Retina (tissue), 1 donor: ENCODE data around the gene ARHGAP22.

Experiments
- DNase-seq: peaks from one replicate; pipeline ENCODE4 v3.0.0-alpha.2; 2016

ARHGAP22 gene

GRCh38 chr10:48495282-48496045, 109.4 kb downstream of the ARHGAP22 start:
- no peak for DNase-seq

- DNase-seq, result no peak
These were observed 110.3 kb downstream of the ARHGAP22 start for GRCh38 chr10:48494611-48495010.

- no peak for DNase-seq
These were observed 110.8 kb downstream of the ARHGAP22 start for GRCh38 chr10:48494073-48494472.

DNA sequence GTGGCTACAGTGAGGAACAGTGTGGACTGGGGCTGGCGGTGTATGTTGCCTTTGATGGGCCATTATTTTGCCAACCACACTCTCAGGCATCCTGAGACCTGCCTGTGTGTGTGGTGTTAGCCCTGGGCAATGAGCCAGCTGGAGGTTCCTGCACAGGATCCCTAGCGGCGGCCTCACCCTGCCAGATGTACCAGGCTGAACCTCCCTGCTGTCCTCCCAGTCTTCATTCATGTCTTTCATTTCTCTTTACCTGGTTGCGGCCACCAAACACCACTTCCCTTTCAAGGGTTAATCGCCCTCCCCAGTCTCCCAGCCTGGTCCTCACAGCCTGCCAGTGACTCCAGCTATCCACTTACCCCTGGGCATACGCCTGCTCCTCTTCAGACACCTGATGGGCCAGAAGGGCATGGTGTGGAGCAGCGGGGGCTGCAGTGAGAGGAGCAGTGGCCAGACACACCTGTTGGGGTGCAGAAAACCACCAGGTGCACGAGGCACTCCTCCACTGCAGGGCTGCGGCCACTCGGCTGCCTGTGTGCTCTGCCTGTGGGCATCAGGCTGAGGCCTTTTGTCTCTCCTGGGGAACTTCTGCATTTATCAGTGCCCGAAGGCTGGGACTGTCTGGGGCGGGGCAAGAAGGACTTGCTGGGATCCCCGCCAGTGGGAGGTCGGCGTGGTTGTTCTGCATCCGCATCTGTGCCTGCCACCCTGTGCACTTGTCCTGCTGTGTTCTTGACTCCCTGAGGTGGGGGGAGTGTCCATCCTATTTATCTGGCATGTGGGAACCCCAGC, 111.6 kb downstream of the ARHGAP22 start:
- no peak for DNase-seq

- DNase-seq, result no peak
These were observed 112.7 kb downstream of the ARHGAP22 start for GRCh38 chr10:48492201-48492600.

GRCh38 chr10:48491392-48492139, 113.3 kb downstream of the ARHGAP22 start:
- no peak for DNase-seq

- DNase-seq, result no peak
These were observed 113.9 kb downstream of the ARHGAP22 start for GRCh38 chr10:48490946-48491345.

DNA sequence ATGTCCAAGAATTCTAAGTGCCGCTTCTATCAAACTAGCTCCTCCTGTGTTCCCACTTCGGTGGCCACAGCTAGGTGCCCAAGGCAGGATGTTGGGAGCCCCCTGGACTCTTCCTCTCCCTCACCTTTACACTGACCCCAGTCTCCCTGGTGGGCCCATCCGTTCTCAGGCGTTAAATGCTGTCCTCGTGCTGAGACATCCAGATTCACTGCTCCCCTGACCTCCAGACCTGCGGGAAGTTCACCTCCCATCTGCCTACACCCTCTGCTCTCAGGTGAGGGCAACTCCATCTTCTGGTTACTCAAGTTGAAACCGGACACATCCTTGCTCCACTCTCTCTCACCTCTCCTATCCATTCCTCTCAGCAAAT, 114.3 kb downstream of the ARHGAP22 start:
- DNase-seq, result no peak

- no peak for DNase-seq
These were observed 115.8 kb downstream of the ARHGAP22 start for GRCh38 chr10:48489099-48489498.

DNA sequence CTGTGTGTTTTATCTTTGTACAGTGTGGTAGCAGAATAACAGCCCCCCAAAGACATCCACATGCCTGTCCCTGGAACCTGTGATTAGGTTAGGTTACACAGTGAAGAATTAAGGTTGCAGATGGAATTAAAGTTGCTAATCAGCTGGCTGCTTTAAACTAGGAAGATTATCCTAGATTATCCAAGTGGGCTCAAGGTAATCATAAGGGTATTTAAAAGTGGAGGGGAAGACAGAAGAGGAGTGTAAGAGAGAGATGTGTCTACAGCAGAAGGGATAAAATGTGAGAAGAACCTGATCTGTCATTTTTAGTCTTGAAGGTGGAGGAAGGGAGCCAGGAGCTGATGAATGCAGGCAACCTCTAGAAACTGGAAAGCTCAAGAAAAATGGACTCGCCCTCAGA, 117.6 kb downstream of the ARHGAP22 start:
- DNase-seq, result no peak

- no peak for DNase-seq
These were observed 119.2 kb downstream of the ARHGAP22 start for GRCh38 chr10:48485711-48486110.

GRCh38 chr10:48484911-48485310, 120.0 kb downstream of the ARHGAP22 start:
- DNase-seq, result no peak

DNA sequence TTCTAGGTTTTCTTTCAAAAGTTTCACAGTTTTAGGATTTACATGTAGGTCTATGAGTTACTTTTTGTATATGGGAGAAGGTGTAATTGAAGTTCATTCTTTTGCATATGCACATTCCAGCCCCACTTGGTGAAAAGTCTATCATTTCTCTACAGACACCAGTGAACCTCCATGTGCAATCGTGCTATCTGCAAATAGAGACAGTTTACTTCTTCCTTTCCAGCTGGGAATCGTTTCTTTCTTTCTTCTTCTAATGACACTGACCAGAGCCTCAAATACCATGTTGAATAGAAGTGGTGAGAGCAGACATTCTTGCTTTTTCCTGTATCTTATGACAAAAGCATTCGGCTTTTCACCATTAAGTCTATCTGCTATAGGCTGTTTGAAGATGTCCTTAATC, 122.7 kb downstream of the ARHGAP22 start:
- no peak for DNase-seq

DNA sequence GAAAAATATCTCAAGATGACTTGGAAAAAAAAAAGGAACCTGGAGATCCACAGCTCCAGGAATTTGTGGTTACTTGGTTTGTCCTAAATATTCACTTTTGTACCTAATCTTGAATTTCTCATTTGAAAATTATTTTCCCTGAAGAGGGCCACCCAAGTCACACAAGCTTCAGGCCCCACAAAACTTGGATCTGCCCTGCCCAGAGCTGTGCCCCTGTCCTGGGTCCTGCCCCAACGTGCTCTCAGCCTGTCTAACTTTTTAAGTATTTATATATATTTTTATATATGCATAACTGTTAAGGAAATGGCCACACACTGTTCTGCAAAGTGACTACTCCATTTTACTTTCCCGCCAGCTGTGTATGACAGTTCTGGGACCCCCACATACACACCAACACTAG, 123.5 kb downstream of the ARHGAP22 start:
- DNase-seq, result no peak

DNA sequence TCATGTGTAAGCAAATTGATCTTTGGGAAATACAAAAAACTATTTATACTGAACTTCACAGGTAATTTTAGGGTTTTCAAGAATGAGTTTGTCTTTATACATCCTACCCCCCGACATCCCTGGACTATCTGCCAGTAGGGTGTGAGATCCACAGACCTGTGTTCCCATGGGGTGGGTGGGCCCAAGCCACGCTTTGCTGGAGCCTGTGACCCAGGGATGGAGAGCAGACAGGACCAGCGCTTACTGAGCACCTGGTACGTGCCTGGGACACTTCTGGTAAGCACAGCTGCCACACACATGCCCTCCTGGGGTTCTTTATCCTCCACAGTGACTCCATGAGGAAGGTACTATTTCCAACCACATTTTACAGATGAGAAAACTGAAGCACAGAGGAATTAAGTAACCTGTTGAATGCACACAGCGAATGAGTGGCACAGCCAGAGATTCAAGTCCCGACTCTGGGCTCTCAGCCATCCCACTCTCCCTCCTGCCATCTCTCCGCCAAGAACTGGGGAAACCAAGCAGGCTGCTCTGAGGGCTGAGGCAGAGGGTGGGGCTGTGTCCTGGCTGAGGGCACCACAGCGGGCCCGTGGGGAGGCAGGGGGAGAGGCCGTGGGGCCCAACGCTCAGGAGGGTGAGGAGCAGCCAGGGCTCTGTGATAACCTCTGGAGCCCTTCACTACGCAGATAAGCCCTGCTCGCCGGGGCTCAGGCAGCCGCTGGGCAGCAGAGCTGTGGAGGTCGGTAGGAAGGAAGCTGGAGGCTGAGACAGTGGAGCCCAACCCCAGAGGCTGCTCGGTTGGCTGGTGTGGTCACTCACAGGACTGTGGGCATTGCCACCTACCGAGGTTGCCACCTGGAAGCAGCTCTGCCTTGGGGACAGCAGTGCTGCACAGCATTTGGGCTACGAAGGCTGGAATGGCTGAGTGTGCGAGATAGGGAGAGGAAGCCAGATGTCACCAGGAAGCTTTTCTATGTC, 124.2 kb downstream of the ARHGAP22 start:
- no peak for DNase-seq

GRCh38 chr10:48478980-48479811, 125.7 kb downstream of the ARHGAP22 start:
- no peak for DNase-seq

DNA sequence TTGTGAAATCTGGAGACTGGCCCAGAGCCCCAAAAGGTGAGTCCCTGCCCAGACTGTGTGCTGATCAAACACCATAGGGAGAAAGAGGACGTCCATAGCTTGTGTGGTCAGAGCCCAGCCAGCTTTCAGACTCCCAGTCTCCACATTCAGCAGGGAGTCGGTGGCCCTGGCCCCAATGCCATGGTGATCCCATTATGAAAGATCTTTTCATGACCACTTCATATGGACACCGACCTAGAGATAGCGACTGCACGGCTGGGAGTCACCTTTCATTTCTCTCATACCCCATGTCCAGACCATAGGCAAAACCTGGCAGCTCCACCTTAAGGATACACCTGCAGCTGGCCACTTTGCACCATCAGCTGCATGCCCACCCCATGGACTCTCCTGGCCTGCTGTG, 126.4 kb downstream of the ARHGAP22 start:
- DNase-seq, result no peak

GRCh38 chr10:48477616-48478015, 127.3 kb downstream of the ARHGAP22 start:
- no peak for DNase-seq

DNA sequence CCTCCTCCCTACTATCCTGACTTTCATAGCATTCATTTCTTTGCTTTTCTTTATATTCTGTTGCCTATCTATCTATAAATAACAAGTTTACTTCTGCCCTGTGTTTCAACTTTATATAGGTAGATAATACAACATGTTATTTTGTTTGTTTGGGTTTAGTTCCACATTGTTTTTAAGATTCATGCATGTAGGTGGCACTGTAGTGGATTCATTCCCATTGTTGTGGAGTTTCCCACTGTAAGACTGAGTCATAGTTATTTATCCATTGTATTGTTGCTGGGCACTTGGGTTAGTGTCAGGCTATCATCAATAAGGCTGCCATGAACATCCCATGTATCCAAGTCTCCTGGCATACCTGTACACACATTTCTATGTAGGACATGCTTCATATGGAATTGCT, 127.7 kb downstream of the ARHGAP22 start:
- DNase-seq, result no peak

DNA sequence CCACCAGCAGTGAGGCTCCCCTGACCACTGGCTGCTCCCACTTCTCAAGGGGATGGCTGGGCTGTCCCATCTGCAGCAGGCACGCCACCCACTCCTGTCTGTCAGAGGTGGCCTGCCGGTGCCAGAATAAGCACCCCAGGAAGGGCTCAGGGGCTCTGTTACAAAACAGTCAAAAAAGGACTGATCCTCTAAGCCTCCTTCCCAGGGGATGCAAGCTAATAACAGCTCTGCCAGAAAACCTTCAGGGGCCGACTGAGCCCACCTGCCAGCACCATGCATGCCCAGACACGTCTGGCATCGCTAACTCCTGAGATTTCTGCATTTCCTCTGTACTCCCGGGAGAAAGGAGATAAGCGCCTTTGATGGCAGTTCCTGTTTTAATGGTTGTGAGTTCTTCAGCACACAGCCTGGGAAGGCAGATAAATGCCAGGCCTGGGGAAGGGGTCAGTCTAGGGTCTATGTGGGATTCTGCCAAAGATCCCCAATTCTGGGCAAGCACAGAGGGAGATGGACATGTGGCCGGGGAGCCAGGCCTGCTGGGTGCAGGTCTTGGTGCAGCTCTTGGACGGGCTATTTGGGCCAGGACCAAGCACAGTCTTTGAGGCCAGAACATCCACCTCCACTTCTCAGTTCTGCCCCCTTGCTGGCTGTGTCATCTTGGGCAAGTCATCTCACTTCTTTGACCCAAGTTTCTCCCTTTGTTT, 128.4 kb downstream of the ARHGAP22 start:
- DNase-seq, result no peak

GRCh38 chr10:48475943-48476278, 129.0 kb downstream of the ARHGAP22 start:
- no peak for DNase-seq
